ENCODE results near the gene SETD7.

DNA sequence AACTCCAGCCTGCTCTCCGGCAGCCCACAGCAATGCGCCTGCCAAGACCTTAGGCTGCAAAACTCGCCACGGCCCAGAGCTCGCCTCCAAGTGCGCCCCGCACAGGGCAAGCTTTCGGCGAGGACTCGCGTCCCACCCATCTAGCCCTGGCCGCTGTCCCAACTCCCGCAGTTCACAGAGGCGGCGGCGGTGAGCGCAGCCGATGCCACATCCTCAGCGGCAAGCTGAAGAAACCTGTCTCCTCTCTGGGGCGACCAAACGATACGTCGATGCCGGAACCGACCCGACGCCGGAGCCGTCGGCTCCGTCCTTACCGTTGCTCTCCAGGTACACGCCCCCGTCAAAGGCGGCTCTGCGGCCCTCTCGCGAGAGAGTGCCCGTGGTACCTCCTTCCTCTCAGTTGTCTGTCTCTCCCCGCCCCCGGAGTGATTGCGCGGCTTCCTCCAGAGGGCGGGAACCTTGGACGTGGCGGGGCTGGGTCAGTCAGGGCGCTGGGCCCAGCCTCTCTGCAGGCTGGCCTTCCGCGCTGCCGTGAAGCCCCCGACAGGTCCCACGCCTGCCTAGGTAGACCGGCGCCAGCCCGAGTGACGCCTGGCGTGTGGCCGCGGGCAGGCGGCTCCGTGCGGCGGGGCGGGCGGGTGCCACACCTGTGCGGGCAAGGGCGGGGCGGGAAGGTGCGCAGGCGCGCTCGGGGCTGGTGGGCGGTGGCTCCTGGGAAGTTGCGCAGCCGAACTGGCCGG, 102.5 kb downstream of the SETD7 start:
- TF ChIP-seq EZH2phosphoT487 (IDR thresholded peaks at IDR 0.05; ENCODE audit: unreplicated experiment) = no peak
- TF ChIP-seq, protein P1, sequence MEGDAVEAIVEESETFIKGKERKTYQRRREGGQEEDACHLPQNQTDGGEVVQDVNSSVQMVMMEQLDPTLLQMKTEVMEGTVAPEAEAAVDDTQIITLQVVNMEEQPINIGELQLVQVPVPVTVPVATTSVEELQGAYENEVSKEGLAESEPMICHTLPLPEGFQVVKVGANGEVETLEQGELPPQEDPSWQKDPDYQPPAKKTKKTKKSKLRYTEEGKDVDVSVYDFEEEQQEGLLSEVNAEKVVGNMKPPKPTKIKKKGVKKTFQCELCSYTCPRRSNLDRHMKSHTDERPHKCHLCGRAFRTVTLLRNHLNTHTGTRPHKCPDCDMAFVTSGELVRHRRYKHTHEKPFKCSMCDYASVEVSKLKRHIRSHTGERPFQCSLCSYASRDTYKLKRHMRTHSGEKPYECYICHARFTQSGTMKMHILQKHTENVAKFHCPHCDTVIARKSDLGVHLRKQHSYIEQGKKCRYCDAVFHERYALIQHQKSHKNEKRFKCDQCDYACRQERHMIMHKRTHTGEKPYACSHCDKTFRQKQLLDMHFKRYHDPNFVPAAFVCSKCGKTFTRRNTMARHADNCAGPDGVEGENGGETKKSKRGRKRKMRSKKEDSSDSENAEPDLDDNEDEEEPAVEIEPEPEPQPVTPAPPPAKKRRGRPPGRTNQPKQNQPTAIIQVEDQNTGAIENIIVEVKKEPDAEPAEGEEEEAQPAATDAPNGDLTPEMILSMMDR (conservative IDR thresholded peaks at IDR 0.05; ENCODE audit: low read depth in 2 of 2) = no peak
- TF ChIP-seq EZH2 (IDR thresholded peaks at IDR 0.05; ENCODE audit: low read depth, unreplicated experiment) = no peak
- peak; percentile 92 for TF ChIP-seq POLR2AphosphoS5 (IDR thresholded peaks at IDR 0.05; ENCODE audit: low read depth)
